ENCODE data around the gene MMRN2.

MMRN2 gene

DNA sequence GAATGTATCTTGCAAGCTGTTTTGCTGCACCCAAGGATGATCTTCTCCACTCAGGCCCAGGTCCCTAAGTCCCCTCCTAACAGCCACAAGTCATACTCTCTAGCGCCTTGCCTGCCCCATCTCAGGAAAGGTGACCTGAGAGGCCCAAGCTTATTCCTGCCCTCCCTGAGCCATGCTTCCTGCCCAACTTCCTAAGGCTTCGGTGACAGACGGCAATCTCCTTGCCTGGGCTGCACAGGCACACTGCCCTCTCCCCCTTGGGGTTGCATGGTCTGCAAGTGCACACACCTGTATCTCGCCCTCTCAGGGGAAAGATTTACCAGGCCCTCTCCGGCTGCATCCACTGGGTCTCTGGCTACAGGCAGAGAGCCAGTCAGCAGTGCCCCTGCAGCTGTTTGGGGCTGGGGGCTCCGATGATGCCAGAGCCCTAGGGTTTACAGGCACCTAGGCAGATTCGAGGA is 10.1 kb upstream of the MMRN2 start:
- no peak for TF ChIP-seq ZFX (IDR thresholded peaks at IDR 0.05)
- H3K27ac ChIP-seq = no peak overlapping the region

- TF ChIP-seq, protein P1, sequence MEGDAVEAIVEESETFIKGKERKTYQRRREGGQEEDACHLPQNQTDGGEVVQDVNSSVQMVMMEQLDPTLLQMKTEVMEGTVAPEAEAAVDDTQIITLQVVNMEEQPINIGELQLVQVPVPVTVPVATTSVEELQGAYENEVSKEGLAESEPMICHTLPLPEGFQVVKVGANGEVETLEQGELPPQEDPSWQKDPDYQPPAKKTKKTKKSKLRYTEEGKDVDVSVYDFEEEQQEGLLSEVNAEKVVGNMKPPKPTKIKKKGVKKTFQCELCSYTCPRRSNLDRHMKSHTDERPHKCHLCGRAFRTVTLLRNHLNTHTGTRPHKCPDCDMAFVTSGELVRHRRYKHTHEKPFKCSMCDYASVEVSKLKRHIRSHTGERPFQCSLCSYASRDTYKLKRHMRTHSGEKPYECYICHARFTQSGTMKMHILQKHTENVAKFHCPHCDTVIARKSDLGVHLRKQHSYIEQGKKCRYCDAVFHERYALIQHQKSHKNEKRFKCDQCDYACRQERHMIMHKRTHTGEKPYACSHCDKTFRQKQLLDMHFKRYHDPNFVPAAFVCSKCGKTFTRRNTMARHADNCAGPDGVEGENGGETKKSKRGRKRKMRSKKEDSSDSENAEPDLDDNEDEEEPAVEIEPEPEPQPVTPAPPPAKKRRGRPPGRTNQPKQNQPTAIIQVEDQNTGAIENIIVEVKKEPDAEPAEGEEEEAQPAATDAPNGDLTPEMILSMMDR (conservative IDR thresholded peaks at IDR 0.05) = no peak
- TF ChIP-seq ZFX (IDR thresholded peaks at IDR 0.05) = no peak
- H3K27ac ChIP-seq = no peak overlapping the region
Observed at GRCh38 chr10:86965986-86966654, 8.7 kb upstream of the MMRN2 start.

DNA sequence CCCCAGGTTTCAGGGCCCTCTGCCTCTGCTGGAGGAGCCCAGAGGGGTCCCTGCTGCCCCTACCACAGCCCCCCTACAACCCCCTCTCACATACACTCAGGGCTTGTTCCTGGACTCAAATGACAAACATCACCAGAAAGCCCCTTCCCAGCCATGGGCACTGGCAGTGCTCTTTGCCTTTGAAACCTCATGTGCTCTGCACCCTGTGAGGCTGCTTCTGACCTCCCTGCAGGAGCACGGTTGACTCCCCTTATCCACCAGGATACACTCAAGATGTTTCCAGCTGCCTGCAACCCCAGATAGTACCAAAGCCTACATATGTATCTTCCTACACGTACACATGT is 7.4 kb upstream of the MMRN2 start:
- H3K27ac ChIP-seq = no peak overlapping the region
- no peak for TF ChIP-seq ZFX (IDR thresholded peaks at IDR 0.05)
- TF ChIP-seq, protein P1 (conservative IDR thresholded peaks at IDR 0.05) = no peak

DNA sequence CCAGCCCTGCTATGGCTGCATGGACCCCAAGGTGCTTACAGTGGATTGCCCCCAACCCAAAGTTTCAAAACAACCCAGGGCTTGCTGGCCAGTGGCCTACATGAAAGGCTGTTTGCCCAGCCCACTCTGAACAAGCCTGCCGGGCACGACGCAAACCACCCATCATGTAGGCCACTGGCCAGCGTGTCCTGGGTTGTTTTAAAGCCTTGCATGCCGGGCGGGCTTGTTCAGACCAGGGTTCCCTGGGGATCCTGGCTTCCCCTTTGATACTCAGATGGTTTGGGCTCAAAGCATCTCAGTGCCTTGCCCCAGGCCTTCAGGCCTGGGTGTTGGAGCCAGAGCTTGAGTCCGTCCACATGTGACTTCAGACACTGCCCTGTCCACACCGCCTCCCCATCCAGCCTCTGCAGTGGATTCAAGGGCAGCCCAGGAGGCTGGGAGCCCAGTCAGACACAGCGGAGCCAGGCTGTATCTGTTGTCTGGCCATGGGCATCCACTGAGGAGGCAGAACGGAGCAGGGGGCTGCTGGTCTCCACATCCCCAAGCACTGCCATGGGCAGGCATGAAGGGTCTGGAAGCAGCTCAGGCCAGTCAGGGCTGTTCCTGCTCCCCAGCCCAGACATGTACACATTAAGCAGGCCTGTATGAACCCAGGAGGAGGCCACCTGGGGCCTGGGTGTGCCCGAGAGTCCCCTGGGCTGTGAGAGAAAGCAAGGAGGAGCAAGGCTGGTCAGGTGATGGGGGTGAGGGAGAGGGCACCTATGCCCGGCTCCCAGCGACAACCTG is 6.8 kb upstream of the MMRN2 start:
- no peak overlapping the region for H3K27ac ChIP-seq
- TF ChIP-seq, protein P1 (conservative IDR thresholded peaks at IDR 0.05) = no peak
- no peak for TF ChIP-seq ZFX (IDR thresholded peaks at IDR 0.05)

GRCh38 chr10:86963341-86963919 is 6.0 kb upstream of the MMRN2 start:
- TF ChIP-seq, protein P1 (conservative IDR thresholded peaks at IDR 0.05) = no peak
- no peak for TF ChIP-seq ZFX (IDR thresholded peaks at IDR 0.05)
- H3K27ac ChIP-seq = no peak overlapping the region

DNA sequence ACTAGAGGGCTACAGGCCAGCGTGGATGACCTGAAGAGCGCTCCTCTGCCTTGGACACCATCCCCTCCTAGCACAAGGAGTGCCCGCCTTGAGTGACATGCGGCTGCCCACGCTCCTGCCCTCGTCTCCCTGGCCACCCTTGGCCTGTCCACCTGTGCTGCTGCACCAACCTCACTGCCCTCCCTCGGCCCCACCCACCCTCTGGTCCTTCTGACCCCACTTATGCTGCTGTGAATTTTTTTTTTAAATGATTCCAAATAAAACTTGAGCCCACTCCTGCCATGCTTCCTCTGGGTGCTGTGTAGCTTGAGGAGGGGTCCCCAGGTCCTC is 5.5 kb upstream of the MMRN2 start:
- H3K27ac ChIP-seq = no peak overlapping the region
- TF ChIP-seq, protein P1 (conservative IDR thresholded peaks at IDR 0.05) = no peak
- no peak for TF ChIP-seq ZFX (IDR thresholded peaks at IDR 0.05)

DNA sequence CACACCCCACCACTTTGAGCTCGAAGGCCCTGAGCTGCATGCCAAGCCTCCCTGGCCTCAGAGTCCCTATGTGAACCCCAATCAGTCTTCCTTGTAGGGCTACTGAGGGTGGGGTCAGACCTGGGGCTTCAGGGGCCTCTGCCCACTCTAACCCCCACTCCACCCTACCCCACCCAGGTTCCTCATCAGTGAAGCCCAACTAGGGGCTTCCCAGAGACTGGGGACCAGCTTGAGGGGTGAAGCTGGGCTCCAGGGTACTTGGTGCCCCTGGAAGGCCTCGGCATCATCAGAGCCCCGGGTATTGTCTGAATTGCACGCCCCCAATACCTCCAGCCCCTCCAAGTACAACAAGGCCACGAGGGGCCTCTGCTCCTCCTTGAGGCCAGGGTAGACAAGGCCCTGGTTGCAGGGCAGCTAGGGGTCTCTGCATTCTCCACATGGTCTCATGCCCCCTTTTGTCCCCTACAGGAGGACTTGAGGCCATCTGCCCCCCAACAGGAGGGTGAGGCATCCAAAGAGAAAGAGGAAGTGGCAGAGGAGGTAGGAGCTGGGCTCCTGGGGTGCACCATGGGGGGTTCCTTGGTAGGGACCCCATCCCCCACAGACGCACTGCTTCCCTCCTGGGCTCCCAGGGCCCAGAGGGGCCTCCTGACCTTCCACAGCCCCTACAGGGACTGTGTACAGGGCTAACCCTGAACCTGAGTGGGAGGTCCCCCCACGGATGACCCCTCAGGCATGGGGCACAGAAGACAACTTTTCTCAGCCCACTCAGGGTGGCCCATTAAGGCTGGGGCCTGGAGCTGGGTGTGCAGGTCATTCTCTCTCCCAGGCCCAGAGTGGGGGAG is 4.9 kb upstream of the MMRN2 start:
- H3K27ac ChIP-seq = no peak overlapping the region
- TF ChIP-seq, protein P1 (conservative IDR thresholded peaks at IDR 0.05) = no peak
- no peak for TF ChIP-seq ZFX (IDR thresholded peaks at IDR 0.05)
